ENCODE results near the gene SLC49A3. TPM values are rescaled to one million over a fixed set of nuclear protein-coding genes. Genes with fewer than 3 reads are reported as not detected.

SLC49A3 gene
- polyA plus RNA-seq, 1 experiment: 2.8 TPM

GRCh38 chr4:661881-662761 lies 26.8 kb downstream of the SLC49A3 start:
- Histone ChIP-seq H3K36me3 (ENCODE audit: control insufficient read depth, insufficient read depth, low read length) (no peaks in the 10 kb centered on the region), H3K4me3 (ENCODE audit: low read depth, low read length) (no peak overlapping the region), H3K27me3 (ENCODE audit: control insufficient read depth, insufficient read depth, low read length) (no peaks in the 10 kb centered on the region)
- CTCF ChIA-PET: no interaction called here
- no peak for DNase-seq (ENCODE audit: low read depth)
- POLR2A ChIA-PET: interaction anchor here (0.6 kb wide), 1 partner anchor 10 kb away, joined by 16 read pairs; no protein-coding TSS in a partner anchor
- TF ChIP-seq CTCF (IDR thresholded peaks at IDR 0.05; ENCODE audit: insufficient read depth, low read depth, low read length): no peak

GRCh38 chr4:661231-661630 lies 27.7 kb downstream of the SLC49A3 start:
- POLR2A ChIA-PET: no interaction called here
- Histone ChIP-seq H3K27me3 (ENCODE audit: control insufficient read depth, insufficient read depth, low read length) (no peaks in the 10 kb centered on the region), H3K4me3 (ENCODE audit: low read depth, low read length) (no peak overlapping the region), H3K36me3 (ENCODE audit: control insufficient read depth, insufficient read depth, low read length) (no peaks in the 10 kb centered on the region)
- DNase-seq (ENCODE audit: low read depth): no peak
- CTCF ChIA-PET: no interaction called here
- TF ChIP-seq CTCF (IDR thresholded peaks at IDR 0.05; ENCODE audit: insufficient read depth, low read depth, low read length): no peak

DNA sequence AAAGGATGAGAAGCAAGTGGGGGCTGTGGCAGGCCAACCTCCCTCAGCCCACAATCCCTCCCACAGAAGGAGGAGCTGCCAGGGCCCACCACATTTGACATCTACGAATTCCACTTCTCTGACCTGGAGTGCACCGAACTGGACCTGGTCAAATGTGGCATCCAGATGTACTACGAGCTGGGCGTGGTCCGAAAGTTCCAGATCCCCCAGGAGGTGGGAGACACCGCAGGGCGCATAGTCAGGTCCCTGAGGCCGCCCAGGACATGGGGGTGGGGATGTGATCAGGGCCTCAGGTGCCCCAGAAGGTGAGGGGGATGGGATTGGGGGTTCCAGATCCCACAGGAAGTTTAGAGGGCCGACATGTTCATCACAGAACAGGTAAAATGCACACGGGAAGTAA lies 28.6 kb downstream of the SLC49A3 start:
- no peak overlapping the region for H3K4me3 ChIP-seq (ENCODE audit: low read depth, low read length)
- H3K36me3 ChIP-seq (ENCODE audit: control insufficient read depth, insufficient read depth, low read length): no peaks in the 10 kb centered on the region
- no peak for TF ChIP-seq CTCF (IDR thresholded peaks at IDR 0.05; ENCODE audit: insufficient read depth, low read depth, low read length)
- H3K27me3 ChIP-seq (ENCODE audit: control insufficient read depth, insufficient read depth, low read length): no peaks in the 10 kb centered on the region
- POLR2A ChIA-PET: no interaction called here
- DNase-seq (ENCODE audit: low read depth): no peak
- CTCF ChIA-PET: no interaction called here

DNA sequence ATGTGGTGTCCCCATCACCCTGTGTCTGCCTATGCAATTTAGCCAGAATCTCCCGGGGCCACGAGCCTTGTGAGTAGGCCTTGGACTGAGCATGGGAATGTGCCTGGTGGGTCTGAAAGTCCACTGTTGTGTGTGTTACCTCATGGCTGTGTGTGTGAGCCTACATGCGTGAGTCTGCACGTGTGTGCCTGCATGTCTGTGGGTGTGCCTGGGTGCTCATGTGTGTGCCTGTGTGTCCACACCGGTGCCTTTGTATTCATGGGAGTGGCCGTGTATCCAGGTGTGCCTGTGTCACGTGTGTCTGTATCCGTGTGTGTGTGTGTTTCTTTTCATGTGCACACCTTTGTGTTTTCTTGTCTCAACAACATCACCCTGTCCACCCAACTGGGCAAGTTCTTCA lies 29.1 kb downstream of the SLC49A3 start:
- Histone ChIP-seq H3K36me3 (ENCODE audit: control insufficient read depth, insufficient read depth, low read length) (no peaks in the 10 kb centered on the region), H3K4me3 (ENCODE audit: low read depth, low read length) (no peak overlapping the region), H3K27me3 (ENCODE audit: control insufficient read depth, insufficient read depth, low read length) (no peaks in the 10 kb centered on the region)
- ChIA-PET CTCF (no interaction called here), POLR2A (no interaction called here)
- TF ChIP-seq CTCF (IDR thresholded peaks at IDR 0.05; ENCODE audit: insufficient read depth, low read depth, low read length): no peak
- DNase-seq (ENCODE audit: low read depth): no peak

DNA sequence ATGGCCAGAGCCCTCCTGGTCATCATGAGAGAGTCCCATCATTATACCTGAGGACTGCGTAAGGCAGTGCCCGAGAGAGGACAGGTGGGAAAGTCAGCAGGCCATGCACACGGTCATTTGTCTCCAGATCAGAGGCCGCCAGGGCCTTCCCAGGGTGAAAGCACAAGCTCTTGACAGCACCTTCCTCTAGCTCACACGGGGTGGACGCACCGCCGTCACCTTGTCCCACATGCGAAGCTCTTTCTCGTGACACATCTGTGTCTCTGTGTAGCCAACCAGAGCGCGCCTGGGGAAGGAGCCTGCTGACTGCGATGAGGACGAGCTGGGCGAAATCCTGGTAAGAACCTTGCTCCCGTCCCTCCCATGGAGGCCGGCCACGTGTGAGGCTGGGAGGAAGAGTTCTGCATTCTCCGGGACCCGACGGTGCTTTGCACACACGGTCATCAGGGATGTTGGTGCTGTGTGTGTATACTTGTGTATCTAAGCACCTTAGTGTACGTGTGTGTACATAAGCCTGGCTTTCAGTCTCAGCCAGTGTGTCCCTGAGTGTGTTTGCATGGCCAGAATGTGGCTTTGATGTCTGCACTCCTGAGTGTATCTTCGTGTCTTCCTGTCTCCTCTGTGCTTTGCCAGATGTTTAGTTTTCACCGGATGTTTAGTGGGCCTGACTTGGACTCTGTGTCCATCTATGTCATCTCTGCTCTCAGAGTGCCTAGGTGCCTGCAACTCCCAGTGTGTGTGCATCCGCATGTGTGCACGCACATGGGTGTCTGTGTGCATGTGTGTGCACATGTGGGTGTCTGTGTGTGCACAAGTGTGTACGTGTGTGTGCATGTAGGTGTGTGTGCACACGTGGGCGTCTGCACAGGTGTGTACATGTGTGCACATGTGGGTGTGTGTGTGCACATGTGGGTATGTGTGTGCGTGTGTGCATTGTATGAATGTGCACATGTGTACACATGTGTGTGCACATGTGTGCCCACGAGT lies 30.0 kb downstream of the SLC49A3 start:
- ChIA-PET POLR2A (no interaction called here), CTCF (interaction anchor here (0.6 kb wide), 1 partner anchor 52 kb away, joined by 3 read pairs; no protein-coding TSS in a partner anchor)
- no peaks in the 10 kb centered on the region for H3K36me3 ChIP-seq (ENCODE audit: control insufficient read depth, insufficient read depth, low read length)
- H3K27me3 ChIP-seq (ENCODE audit: control insufficient read depth, insufficient read depth, low read length): no peaks in the 10 kb centered on the region
- no peak for DNase-seq (ENCODE audit: low read depth)
- H3K4me3 ChIP-seq (ENCODE audit: low read depth, low read length): no peak overlapping the region
- no peak for TF ChIP-seq CTCF (IDR thresholded peaks at IDR 0.05; ENCODE audit: insufficient read depth, low read depth, low read length)
